Adipose tissue (tissue), 3 donors: ENCODE data around the gene PAQR9. TPM values are rescaled to one million over a fixed set of nuclear protein-coding genes. Genes with fewer than 3 reads are reported as not detected.

Experiments
- H3K27ac ChIP-seq: one replicate; pipeline ENCODE4 v1.5.1; 2013; ENCODE audit warnings: low read depth, low read length
- WGBS, 3 donors: extraction: QIAGEN DNeasy Blood & Tissue Kit; methylation state at CpG; one replicate each; pipeline ENCODE4 v1.1.7; 2013; 5-methylcytosine and 5-hydroxymethylcytosine counted together
- polyA plus RNA-seq, 3 donors: library from polyadenylated mRNA; stranded (reverse); fragments of 200-250 nt; gene quantifications; one replicate each; pipeline ENCODE4 v1.2.3, GENCODE V29; 2013
- donor health status: healthy with polysubstance abuse.
- donor health status: Bipolar disorder and iron deficiency.
- donor health status: healthy.

The PAQR9 gene
- polyA plus RNA-seq, 3 donors, result 0.06 to 0.13 TPM; not detected in 1

- 44 to 69% (median 64%) methylated on average over 5 of the region's 5 CpGs for WGBS, 3 donors
- H3K27ac ChIP-seq, result no peak overlapping the region
These were observed 23.7 kb upstream of the PAQR9 start for GRCh38 chr3:142987080-142987700.

GRCh38 chr3:142984255-142984654 is 20.8 kb upstream of the PAQR9 start:
- no peak overlapping the region for H3K27ac ChIP-seq
- 87 to 95% (median 95%) methylated on average over 3 of the region's 3 CpGs for WGBS, 3 donors

- 72 to 89% (median 86%) methylated on average over 2 of the region's 2 CpGs for WGBS, 3 donors
- H3K27ac ChIP-seq, result no peak overlapping the region
These were observed 19.8 kb upstream of the PAQR9 start for GRCh38 chr3:142983318-142983717.

GRCh38 chr3:142982038-142982773 is 18.7 kb upstream of the PAQR9 start:
- 46 to 60% (median 58%) methylated on average over 7 of the region's 7 CpGs for WGBS, 3 donors

GRCh38 chr3:142981108-142981507 is 17.6 kb upstream of the PAQR9 start:
- whole genome bisulfite sequencing, 3 donors, result 49 to 80% (median 59%) methylated on average over 3 of the region's 3 CpGs
- H3K27ac ChIP-seq, result no peak overlapping the region

More at GRCh38 chr3:142982038-142982773, 18.7 kb upstream of the PAQR9 start:
- no peak overlapping the region for H3K27ac ChIP-seq

GRCh38 chr3:142977399-142977728 is 13.9 kb upstream of the PAQR9 start:
- H3K27ac ChIP-seq, result no peak overlapping the region
- 74 to 84% (median 81%) methylated on average over 1 of the region's 1 CpG for WGBS, 3 donors

- no peak overlapping the region for H3K27ac ChIP-seq
- WGBS, 3 donors, result 45 to 53% (median 47%) methylated on average over 8 of the region's 8 CpGs
These were observed 13.3 kb upstream of the PAQR9 start for GRCh38 chr3:142976621-142977398.

GRCh38 chr3:142975316-142975995 is 12.0 kb upstream of the PAQR9 start:
- no peak overlapping the region for H3K27ac ChIP-seq
- 89 to 97% (median 94%) methylated on average over 4 of the region's 4 CpGs for WGBS, 3 donors

GRCh38 chr3:142973217-142974009 is 9.9 kb upstream of the PAQR9 start:
- H3K27ac ChIP-seq, result no peak overlapping the region
- WGBS, 3 donors, result 77 to 87% (median 82%) methylated on average over 8 of the region's 8 CpGs

GRCh38 chr3:142972092-142972753 is 8.7 kb upstream of the PAQR9 start:
- H3K27ac ChIP-seq, result no peak overlapping the region
- 83 to 89% (median 88%) methylated on average over 7 of the region's 7 CpGs for WGBS, 3 donors

GRCh38 chr3:142971431-142971830 is 8.0 kb upstream of the PAQR9 start:
- H3K27ac ChIP-seq, result no peak overlapping the region
- 75 to 87% (median 79%) methylated on average over 3 of the region's 3 CpGs for WGBS, 3 donors

- 84 to 91% (median 84%) methylated on average over 4 of the region's 4 CpGs for WGBS, 3 donors
- no peak overlapping the region for H3K27ac ChIP-seq
These were observed 5.0 kb upstream of the PAQR9 start for GRCh38 chr3:142968319-142969025.

GRCh38 chr3:142966808-142967207 is 3.3 kb upstream of the PAQR9 start:
- WGBS, 3 donors, result 93 to 97% (median 96%) methylated on average over 2 of the region's 2 CpGs
- no peak overlapping the region for H3K27ac ChIP-seq

- no peak overlapping the region for H3K27ac ChIP-seq
- 56 to 83% (median 68%) methylated on average over 3 of the region's 3 CpGs for WGBS, 3 donors
These were observed 2.1 kb upstream of the PAQR9 start for GRCh38 chr3:142965581-142965980.

- no peak overlapping the region for H3K27ac ChIP-seq
- 0 to 1% (median 1%) methylated on average over 27 to 35 of the region's 35 CpGs for WGBS, 3 donors
These were observed 299 bp downstream of the PAQR9 start for GRCh38 chr3:142963234-142963515.

GRCh38 chr3:142962520-142963233 is 797 bp downstream of the PAQR9 start:
- WGBS, 3 donors, result 58 to 63% (median 59%) methylated on average over 61 to 63 of the region's 63 CpGs
- H3K27ac ChIP-seq, result no peak overlapping the region

GRCh38 chr3:142962175-142962519 is 1.3 kb downstream of the PAQR9 start:
- WGBS, 3 donors, result 95 to 97% (median 97%) methylated on average over 19 of the region's 19 CpGs
- no peak overlapping the region for H3K27ac ChIP-seq
